GM12878 (cell line): ENCODE data around the gene METTL9. TPM values are rescaled to one million over a fixed set of nuclear protein-coding genes. Genes with fewer than 3 reads are reported as not detected.

ENCODE experiments used
- ATAC-seq: fragments of 200-7000 bp; cut with Tn5 transposase; 3 replicates; pipeline ENCODE4 v1.9.1; 2020; ENCODE audit warnings: mild to moderate bottlenecking, moderate library complexity
- BruUV-seq: library from RNA; stranded (reverse); fragments of 400-500 nt; replicated peaks from 2 replicates; lab custom pipeline; 2021; lab: Mats Ljungman, UMichigan
- CTCF ChIA-PET: fragments of 300-600 bp; sonication (Branson Sonifier 250); formaldehyde crosslinking; extraction: SDS; loops from one replicate; lab custom pipeline; 2021; ENCODE audit warnings: inconsistent platforms; lab: Yijun Ruan, JAX
- POLR2A ChIA-PET: fragments of 350-600 bp; formaldehyde crosslinking; extraction: SDS; loops from one replicate; lab custom pipeline; 2021; ENCODE audit warnings: inconsistent platforms; lab: Charles Lee
- RAD21 ChIA-PET: fragments of 300-600 bp; sonication (Branson Sonifier 250); formaldehyde crosslinking; loops from one replicate; lab custom pipeline; 2023; ENCODE audit warnings: antibody characterized with exemption; ENCODE audit not compliant: unreplicated experiment; lab: Charles Lee
- SMC1A ChIA-PET: fragments of 300-600 bp; sonication (Branson Sonifier 250); formaldehyde crosslinking; loops from one replicate; lab custom pipeline; 2023; ENCODE audit not compliant: unreplicated experiment, uncharacterized antibody; lab: Charles Lee
- DNase-seq: peaks from one replicate; pipeline ENCODE4 v3.0.0-alpha.2; 2011; ENCODE audit warnings: low read depth, low spot score
- FAIRE-seq: peaks from 3 replicates; lab custom pipeline; 2011; peaks lifted over from hg19 to GRCh38; lab: Jason Lieb, UNC
- H2AFZ ChIP-seq: 2 replicates; pipeline ENCODE4 v1.6.0; 2011; ENCODE audit warnings: low read depth, low read length, control low read depth; ENCODE audit not compliant: control insufficient read depth
- H3K27ac ChIP-seq: 2 replicates; pipeline ENCODE4 v1.5.1; 2011; ENCODE audit warnings: control low read depth; ENCODE audit not compliant: control insufficient read depth, insufficient read depth
- H3K27me3 ChIP-seq, 2 experiments: replicated peaks in 1 of 2; 2 replicates each; pipeline versions ENCODE4 v1.6.0 to v1.6.1; 2011; ENCODE audit warnings: low read length in 1 of 2; ENCODE audit not compliant: control insufficient read depth in 2 of 2, insufficient read depth in 2 of 2
- H3K36me3 ChIP-seq, 2 experiments: 2 replicates each; pipeline ENCODE4 v1.5.1; 2011; ENCODE audit warnings: low read length in 1 of 2; ENCODE audit not compliant: control insufficient read depth in 2 of 2, insufficient read depth in 2 of 2
- H3K4me1 ChIP-seq: 2 replicates; pipeline ENCODE4 v1.6.1; 2011; ENCODE audit warnings: mild to moderate bottlenecking, low read length, moderate library complexity, mixed read lengths; ENCODE audit not compliant: control insufficient read depth, insufficient read depth
- H3K4me2 ChIP-seq: 2 replicates; pipeline ENCODE4 v1.6.0; 2011; ENCODE audit warnings: control low read depth; ENCODE audit not compliant: control insufficient read depth, insufficient read depth
- H3K4me3 ChIP-seq: fragments of 200-600 bp; sonication (generic); 2 replicates; pipeline ENCODE4 v1.5.1; 2016
- H3K79me2 ChIP-seq: 2 replicates; pipeline ENCODE4 v1.6.0; 2011; ENCODE audit warnings: low read length; ENCODE audit not compliant: control insufficient read depth, insufficient read depth
- H3K9ac ChIP-seq: 2 replicates; pipeline ENCODE4 v1.8.0; 2011; ENCODE audit warnings: low read length, control low read depth, mixed read lengths; ENCODE audit not compliant: control insufficient read depth, insufficient read depth
- H3K9me3 ChIP-seq: replicated peaks from 3 replicates; pipeline ENCODE4 v1.5.1; 2011; ENCODE audit warnings: mild to moderate bottlenecking, low read length; ENCODE audit not compliant: control insufficient read depth, insufficient read depth
- H4K20me1 ChIP-seq: 2 replicates; pipeline ENCODE4 v1.6.0; 2011; ENCODE audit not compliant: control insufficient read depth, insufficient read depth
- BCL3 ChIP-seq: IDR thresholded peaks from 2 replicates; pipeline ENCODE4 v1.6.1; 2011; ENCODE audit warnings: borderline replicate concordance, low read depth, mild to moderate bottlenecking, moderate library complexity, low read length; ENCODE audit not compliant: insufficient read depth, poor library complexity, severe bottlenecking
- LARP7 ChIP-seq: fragments of 450-650 bp; IDR thresholded peaks from 2 replicates; pipeline ENCODE4 v1.6.1; 2017; ENCODE audit warnings: mild to moderate bottlenecking
- NFYA ChIP-seq: IDR thresholded peaks from 2 replicates; pipeline ENCODE4 v1.6.1; 2011; ENCODE audit warnings: low read depth, mild to moderate bottlenecking, low read length, improper control_type of control experiment, borderline replicate concordance
- NFYB ChIP-seq: IDR thresholded peaks from 2 replicates; pipeline ENCODE4 v1.6.1; 2011; ENCODE audit warnings: low read depth, mild to moderate bottlenecking, low read length, improper control_type of control experiment, moderate library complexity; ENCODE audit not compliant: insufficient read depth
- PAX8 ChIP-seq: fragments of 450-650 bp; IDR thresholded peaks from 2 replicates; pipeline ENCODE4 v1.6.1; 2017; ENCODE audit warnings: mild to moderate bottlenecking, moderate library complexity
- POLR2AphosphoS2 ChIP-seq: IDR thresholded peaks from 2 replicates; pipeline ENCODE4 v1.6.1; 2011; ENCODE audit warnings: low read depth, mild to moderate bottlenecking, low read length, improper control_type of control experiment, moderate library complexity
- REST ChIP-seq: IDR thresholded peaks from 2 replicates; pipeline ENCODE4 v1.6.1; 2012; ENCODE audit warnings: mild to moderate bottlenecking, low read depth, low read length
- WGBS: methylation state at CpG from one replicate; pipeline ENCODE4 v1.1.6; 2016; ENCODE audit warnings: low lambda C conversion rate; ENCODE audit not compliant: insufficient replicate concordance, insufficient coverage; ENCODE audit errors: missing lambda C conversion rate; 5-methylcytosine and 5-hydroxymethylcytosine counted together
- in situ Hi-C: fragments of 300-500 bp; cut with MboI; formaldehyde crosslinking; loops from 9 replicates; pipeline ENCODE4 v1.14.3; 2018; ENCODE audit warnings: mixed read lengths
- intact Hi-C: fragments of 100-400 bp; cut with micrococcal nuclease; formaldehyde crosslinking; loops from one replicate; pipeline ENCODE4 v1.14.2; 2022; ENCODE audit not compliant: unreplicated experiment
- polyA plus RNA-seq, 11 experiments: library from polyadenylated mRNA; depleted of rRNA in 4 of 11; unstranded in 6 of 11; stranded (reverse) in 5 of 11; fragments of >200 nt; fragmentation: Nextera tagmentation in 4 of 11; fragmentation: Illumina TruSeq in 1 of 11; extraction: Ambion mirVana in 4 of 11; extraction: Trizol in 1 of 11; gene quantifications; 1 replicate in 1 of 11; 2 replicates in 10 of 11; pipeline versions ENCODE4 v1.2.1 to v1.2.3, GENCODE V29; 2011 to 2016; ENCODE audit warnings: inconsistent platforms in 2 of 11, missing spikeins in 2 of 11, low read depth in 1 of 11
- total RNA-seq, 4 experiments: library from RNA; depleted of rRNA in 3 of 4; stranded (reverse); fragments of >200 nt in 3 of 4; fragmentation: Illumina TruSeq in 1 of 4; extraction: Trizol in 1 of 4; gene quantifications; 2 replicates each; pipeline versions ENCODE4 v1.2.1 to v1.2.3, GENCODE V29; 2013 to 2021

Gene METTL9
- total and polyA plus RNA-seq, 10 of the 15 experiments (the other 5 are each of a cell fraction or from before 2014, with no cell fraction given) = 19.4 to 119 (median 101) TPM

- Histone ChIP-seq H3K27me3 (no peaks in the 10 kb centered on the region), H4K20me1 (no peaks in the 10 kb centered on the region), H3K9me3 (no peaks in the 10 kb centered on the region; the same call in 2 of the 3 replicates), H2AFZ (no peak overlapping the region), H3K9ac (no peak overlapping the region), H3K4me3 (no peak overlapping the region), H3K4me2 (no peak overlapping the region), H3K4me1 (no peaks in the 10 kb centered on the region), H3K36me3 (no peaks in the 10 kb centered on the region), H3K27ac (no peak overlapping the region), H3K79me2 (no peaks in the 10 kb centered on the region)
- 59% methylated on average over 14 of the region's 14 CpGs for WGBS
- POLR2A ChIA-PET = interaction anchor here (1.4 kb wide), 1 partner anchor 15 kb away, joined by 3 read pairs; no protein-coding TSS in a partner anchor
- SMC1A ChIA-PET = no interaction called here
- no TSS peak for BruUV-seq
- no peak for ATAC-seq
- intact Hi-C loops (no loop called here), in situ Hi-C loops (no loop called here)
- RAD21 ChIA-PET = interaction anchor here (2.2 kb wide), 1 partner anchor 28 kb away, joined by 7 read pairs; no protein-coding TSS in a partner anchor
- no peak for FAIRE-seq
- CTCF ChIA-PET = interaction anchor here (1.6 to 2.4 kb wide), 2 partner anchors 9 to 13 kb away, joined by 5 to 16 read pairs; no protein-coding TSS in a partner anchor
- TF ChIP-seq POLR2AphosphoS2 (no peak), REST (peak; percentile 74)
- no peak for DNase-seq
These were observed 85.7 kb downstream of the METTL9 start for GRCh38 chr16:21685034-21685455.

GRCh38 chr16:21689107-21689506 is 89.7 kb downstream of the METTL9 start:
- BruUV-seq = no TSS peak
- Histone ChIP-seq H3K27me3 (no peaks in the 10 kb centered on the region), H3K9me3 (no peaks in the 10 kb centered on the region; the same call in 2 of the 3 replicates), H3K27ac (no peak overlapping the region), H2AFZ (no peak overlapping the region), H3K4me2 (no peak overlapping the region), H3K4me1 (no peaks in the 10 kb centered on the region), H3K4me3 (no peak overlapping the region), H3K36me3 (no peaks in the 10 kb centered on the region), H4K20me1 (no peaks in the 10 kb centered on the region), H3K9ac (no peak overlapping the region), H3K79me2 (no peaks in the 10 kb centered on the region)
- ChIA-PET SMC1A (no interaction called here), RAD21 (no interaction called here), POLR2A (no interaction called here), CTCF (no interaction called here)
- 43% methylated on average over 4 of the region's 4 CpGs for WGBS
- intact Hi-C loops (no loop called here), in situ Hi-C loops (no loop called here)
- FAIRE-seq = no peak
- no peak for ATAC-seq
- DNase-seq = no peak
- TF ChIP-seq PAX8 (no peak), REST (no peak), NFYA (no peak), NFYB (no peak), LARP7 (no peak), BCL3 (no peak)
